ENCODE results near the gene KCND2. TPM values are rescaled to one million over a fixed set of nuclear protein-coding genes. Genes with fewer than 3 reads are reported as not detected.

The KCND2 gene
- polyA plus RNA-seq, 2 of the 4 experiments (the other 2 are of a cell fraction), result 0.01 TPM; not detected in 1

GRCh38 chr7:120254845-120255244 lies 18.1 kb upstream of the KCND2 start:
- ChIA-PET CTCF (no interaction called here), POLR2A (no interaction called here)
- no peak for TF ChIP-seq HOXB5 (CRISPR knock-in tag; IDR thresholded peaks at IDR 0.05)
- TF ChIP-seq, protein P1, sequence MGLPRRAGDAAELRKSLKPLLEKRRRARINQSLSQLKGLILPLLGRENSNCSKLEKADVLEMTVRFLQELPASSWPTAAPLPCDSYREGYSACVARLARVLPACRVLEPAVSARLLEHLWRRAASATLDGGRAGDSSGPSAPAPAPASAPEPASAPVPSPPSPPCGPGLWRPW (IDR thresholded peaks at IDR 0.05), result no peak
- TF ChIP-seq POLR2A (IDR thresholded peaks at IDR 0.05; ENCODE audit: low read length), result no peak
- TF ChIP-seq TP53 (CRISPR knock-in tag; IDR thresholded peaks at IDR 0.05), result no peak
- TF ChIP-seq KDM5A (IDR thresholded peaks at IDR 0.05), result no peak
- no peak for TF ChIP-seq NFE2L2 (conservative IDR thresholded peaks at IDR 0.05; ENCODE audit: low read length)
- no peak for TF ChIP-seq MYC (IDR thresholded peaks at IDR 0.05; ENCODE audit: borderline replicate concordance, low read length)
- no peak for TF ChIP-seq GATA3 (IDR thresholded peaks at IDR 0.05; ENCODE audit: borderline replicate concordance)
- no peak for TF ChIP-seq FOSL2 (IDR thresholded peaks at IDR 0.05)
- no peak for TF ChIP-seq FOSL2 (CRISPR knock-in tag; IDR thresholded peaks at IDR 0.05)
- TF ChIP-seq ESRRA (IDR thresholded peaks at IDR 0.05; ENCODE audit: borderline replicate concordance, low read length), result no peak
- TF ChIP-seq RFX5 (IDR thresholded peaks at IDR 0.05), result no peak
- TF ChIP-seq JUNB (IDR thresholded peaks at IDR 0.05), result no peak
- TF ChIP-seq CEBPB (IDR thresholded peaks at IDR 0.05), result no peak
- Histone ChIP-seq H3K9me3 (peaks cover 3% of the 10 kb centered on the region; the same call in 1 of the 3 replicates), H3K4me1 (no peaks in the 10 kb centered on the region), H3K4me3 (no peak overlapping the region), H3K27ac (no peak overlapping the region), H3K4me2 (no peak overlapping the region)
- ATAC-seq (no peak), FAIRE-seq (no peak), DNase-seq (ENCODE audit: low read depth in 1 of 2, low spot score in 1 of 2) (no peak)
- WGBS (ENCODE audit: missing lambda C conversion rate), result 4% methylated on average over 1 of the region's 1 CpG

DNA sequence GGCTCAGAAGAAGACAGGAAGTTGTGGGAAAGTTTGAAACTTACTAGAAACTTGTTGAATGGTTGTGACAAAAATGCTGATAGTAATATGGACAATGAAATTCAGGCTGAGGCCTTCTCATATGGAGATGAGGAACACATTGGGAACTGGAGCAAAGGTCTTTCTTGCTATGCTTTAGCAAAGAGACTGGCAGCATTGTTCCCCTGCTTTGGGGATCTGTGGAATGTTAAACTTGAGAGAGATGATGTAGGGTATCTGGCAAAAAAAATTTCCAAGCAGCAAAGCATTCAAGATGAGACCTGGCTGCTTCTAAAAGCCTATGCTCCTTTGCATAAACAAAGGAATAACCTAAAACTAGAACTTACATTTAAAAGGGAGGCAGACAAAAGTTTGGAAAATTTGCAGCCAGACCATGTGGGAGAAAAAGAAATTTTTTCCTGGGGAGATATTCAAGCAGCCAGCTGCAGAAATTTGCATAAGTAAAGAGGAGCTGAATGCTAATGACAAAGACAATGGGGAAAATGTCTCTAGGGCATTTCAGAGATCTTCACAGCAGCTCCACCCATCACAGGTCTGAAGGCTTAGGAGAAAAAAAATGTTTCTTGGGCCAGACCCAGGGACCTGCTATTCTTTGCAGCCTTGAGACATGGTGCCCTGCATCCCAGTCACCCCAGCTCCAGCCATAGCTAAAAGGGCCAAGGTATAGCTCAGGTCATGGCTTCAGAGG lies 16.5 kb upstream of the KCND2 start:
- CTCF ChIA-PET, result no interaction called here
- FAIRE-seq, result no peak
- H3K4me3 ChIP-seq, result no peak overlapping the region
- POLR2A ChIA-PET, result no interaction called here
- H3K4me2 ChIP-seq, result no peak overlapping the region
- no peak for DNase-seq (ENCODE audit: low read depth in 1 of 2, low spot score in 1 of 2)
- H3K9me3 ChIP-seq, result peaks cover 3% of the 10 kb centered on the region; the same call in 1 of the 3 replicates
- no peak for ATAC-seq
- H3K4me1 ChIP-seq, result no peaks in the 10 kb centered on the region
- H3K27ac ChIP-seq, result no peak overlapping the region
- no peak for TF ChIP-seq PBX3 (IDR thresholded peaks at IDR 0.05)
- TF ChIP-seq FOSB (CRISPR knock-in tag; IDR thresholded peaks at IDR 0.05), result no peak
- TF ChIP-seq RNF2 (IDR thresholded peaks at IDR 0.05; ENCODE audit: borderline replicate concordance, low read depth), result no peak
- TF ChIP-seq SREBF2 (IDR thresholded peaks at IDR 0.05), result no peak
- no peak for TF ChIP-seq ZFP36 (IDR thresholded peaks at IDR 0.05; ENCODE audit: borderline replicate concordance, partially characterized antibody)
- no peak for TF ChIP-seq RCOR1 (IDR thresholded peaks at IDR 0.05; ENCODE audit: low read depth, low read length)
- TF ChIP-seq, protein P2, sequence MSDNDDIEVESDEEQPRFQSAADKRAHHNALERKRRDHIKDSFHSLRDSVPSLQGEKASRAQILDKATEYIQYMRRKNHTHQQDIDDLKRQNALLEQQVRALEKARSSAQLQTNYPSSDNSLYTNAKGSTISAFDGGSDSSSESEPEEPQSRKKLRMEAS (IDR thresholded peaks at IDR 0.05), result no peak

- no peak for TF ChIP-seq ZSCAN20 (CRISPR knock-in tag; IDR thresholded peaks at IDR 0.05)
- no peaks in the 10 kb centered on the region for H3K4me1 ChIP-seq
- ChIA-PET POLR2A (no interaction called here), CTCF (no interaction called here)
- DNase-seq (ENCODE audit: low read depth in 1 of 2, low spot score in 1 of 2) (no peak), ATAC-seq (no peak), FAIRE-seq (no peak)
- no peak overlapping the region for H3K4me3 ChIP-seq
- peaks cover 3% of the 10 kb centered on the region; the same call in 1 of the 3 replicates for H3K9me3 ChIP-seq
- no peak overlapping the region for H3K4me2 ChIP-seq
- no peak overlapping the region for H3K27ac ChIP-seq
- WGBS (ENCODE audit: missing lambda C conversion rate), result 27% methylated on average over 2 of the region's 2 CpGs
Observed at GRCh38 chr7:120259386-120259785, 13.6 kb upstream of the KCND2 start.

- ChIA-PET CTCF (no interaction called here), POLR2A (no interaction called here)
- Histone ChIP-seq H3K4me3 (no peak overlapping the region), H3K27ac (no peak overlapping the region), H3K4me1 (no peaks in the 10 kb centered on the region), H3K4me2 (no peak overlapping the region), H3K9me3 (peaks cover 3% of the 10 kb centered on the region; the same call in 1 of the 3 replicates)
- 3% methylated on average over 1 of the region's 1 CpG for WGBS (ENCODE audit: missing lambda C conversion rate)
- DNase-seq (ENCODE audit: low read depth in 1 of 2, low spot score in 1 of 2) (no peak), FAIRE-seq (no peak), ATAC-seq (no peak)
- TF ChIP-seq ESRRA (IDR thresholded peaks at IDR 0.05; ENCODE audit: borderline replicate concordance, low read length) (no peak), KDM5A (IDR thresholded peaks at IDR 0.05) (no peak), POLR2AphosphoS2 (conservative IDR thresholded peaks at IDR 0.05; ENCODE audit: low read length) (no peak), CHD2 (IDR thresholded peaks at IDR 0.05; ENCODE audit: low read length, partially characterized antibody) (no peak), FOSL2 (IDR thresholded peaks at IDR 0.05) (no peak), FOSL2 (CRISPR knock-in tag; IDR thresholded peaks at IDR 0.05) (no peak), NPAS2 (CRISPR knock-in tag; IDR thresholded peaks at IDR 0.05; ENCODE audit: borderline replicate concordance) (no peak), MYC (IDR thresholded peaks at IDR 0.05; ENCODE audit: borderline replicate concordance, low read length) (no peak), CTCF (IDR thresholded peaks at IDR 0.05) (no peak), TP53 (CRISPR knock-in tag; IDR thresholded peaks at IDR 0.05) (no peak), HOXB5 (CRISPR knock-in tag; IDR thresholded peaks at IDR 0.05) (no peak), MAZ (IDR thresholded peaks at IDR 0.05; ENCODE audit: borderline replicate concordance, low read depth, low read length) (no peak), RCOR1 (IDR thresholded peaks at IDR 0.05; ENCODE audit: low read depth, low read length) (no peak), ZSCAN20 (CRISPR knock-in tag; IDR thresholded peaks at IDR 0.05) (no peak), KDM1A (IDR thresholded peaks at IDR 0.05; ENCODE audit: low read depth) (no peak)
- TF ChIP-seq, protein P2 (IDR thresholded peaks at IDR 0.05), result no peak
Observed at GRCh38 chr7:120260111-120260510, 12.9 kb upstream of the KCND2 start.
